Stomach smooth muscle (tissue), 2 donors: ENCODE results near the gene ANO2.

Experiments
- H3K27ac ChIP-seq: one replicate; pipeline ENCODE4 v1.7.0; 2013; ENCODE audit warnings: mild to moderate bottlenecking, low read length, inconsistent platforms
- H3K27me3 ChIP-seq, 2 donors: one replicate each; pipeline ENCODE4 v1.7.0; 2013; ENCODE audit warnings: low read length in 2 of 2; ENCODE audit not compliant: insufficient read depth in 2 of 2, control insufficient read depth in 1 of 2
- H3K36me3 ChIP-seq, 2 donors: one replicate each; pipeline ENCODE4 v1.7.0; 2013; ENCODE audit warnings: low read length in 2 of 2; ENCODE audit not compliant: control insufficient read depth in 2 of 2, insufficient read depth in 2 of 2
- H3K4me1 ChIP-seq: one replicate; pipeline ENCODE4 v1.7.0; 2013; ENCODE audit warnings: low read length; ENCODE audit not compliant: control insufficient read depth, insufficient read depth
- H3K4me3 ChIP-seq, 2 donors: one replicate each; pipeline ENCODE4 v1.7.0; 2013; ENCODE audit warnings: low read length in 2 of 2
- H3K9ac ChIP-seq, 2 donors: one replicate each; pipeline ENCODE4 v1.7.0; 2013; ENCODE audit warnings: low read length in 2 of 2, mild to moderate bottlenecking in 1 of 2
- H3K9me3 ChIP-seq, 2 donors: one replicate each; pipeline ENCODE4 v1.7.0; 2013; ENCODE audit warnings: low read length in 2 of 2; ENCODE audit not compliant: control insufficient read depth in 2 of 2
- donor health status: healthy.
- donor health status: Pancreatic carcinoma.

The ANO2 gene

GRCh38 chr12:5941907-5942306, 3.2 kb downstream of the ANO2 start:
- H3K27ac ChIP-seq: no peak overlapping the region
- H3K4me3 ChIP-seq: no peak overlapping the region
- peaks cover 0 to 4% of the 10 kb centered on the region in 2 donors for H3K9me3 ChIP-seq
- no peaks in the 10 kb centered on the region for H3K36me3 ChIP-seq
- H3K27me3 ChIP-seq: peaks cover 15 to 22% of the 10 kb centered on the region in 2 donors
- H3K4me1 ChIP-seq: peaks cover 9% of the 10 kb centered on the region
- no peak overlapping the region for H3K9ac ChIP-seq

GRCh38 chr12:5927732-5928516, 17.1 kb downstream of the ANO2 start:
- Histone ChIP-seq H3K9me3 (peaks cover 0 to 2% of the 10 kb centered on the region in 2 donors), H3K27me3 (peaks cover 0 to 11% of the 10 kb centered on the region in 2 donors), H3K9ac (no peak overlapping the region), H3K4me1 (no peaks in the 10 kb centered on the region), H3K27ac (no peak overlapping the region), H3K4me3 (no peak overlapping the region), H3K36me3 (no peaks in the 10 kb centered on the region)

GRCh38 chr12:5925646-5926045, 19.4 kb downstream of the ANO2 start:
- no peak overlapping the region for H3K27ac ChIP-seq
- peaks cover 0 to 7% of the 10 kb centered on the region in 2 donors for H3K27me3 ChIP-seq
- H3K4me3 ChIP-seq: no peak overlapping the region
- H3K9ac ChIP-seq: no peak overlapping the region
- no peaks in the 10 kb centered on the region for H3K4me1 ChIP-seq
- no peaks in the 10 kb centered on the region for H3K36me3 ChIP-seq
- H3K9me3 ChIP-seq: peaks cover 0 to 2% of the 10 kb centered on the region in 2 donors

GRCh38 chr12:5924342-5924741, 20.7 kb downstream of the ANO2 start:
- H3K9me3 ChIP-seq: peaks cover 0 to 2% of the 10 kb centered on the region in 2 donors
- no peaks in the 10 kb centered on the region for H3K36me3 ChIP-seq
- H3K4me1 ChIP-seq: no peaks in the 10 kb centered on the region
- H3K27ac ChIP-seq: no peak overlapping the region
- no peak overlapping the region for H3K9ac ChIP-seq
- H3K27me3 ChIP-seq: peaks cover 0 to 6% of the 10 kb centered on the region in 2 donors
- H3K4me3 ChIP-seq: no peak overlapping the region

GRCh38 chr12:5923751-5924150, 21.3 kb downstream of the ANO2 start:
- Histone ChIP-seq H3K27me3 (peaks cover 0 to 6% of the 10 kb centered on the region in 2 donors), H3K9ac (no peak overlapping the region), H3K4me1 (no peaks in the 10 kb centered on the region), H3K27ac (no peak overlapping the region), H3K4me3 (no peak overlapping the region), H3K36me3 (no peaks in the 10 kb centered on the region), H3K9me3 (peaks cover 0 to 2% of the 10 kb centered on the region in 2 donors)

GRCh38 chr12:5923043-5923605, 21.9 kb downstream of the ANO2 start:
- H3K4me3 ChIP-seq: no peak overlapping the region
- peaks cover 0 to 2% of the 10 kb centered on the region in 2 donors for H3K9me3 ChIP-seq
- no peak overlapping the region for H3K9ac ChIP-seq
- peaks cover 0 to 6% of the 10 kb centered on the region in 2 donors for H3K27me3 ChIP-seq
- H3K27ac ChIP-seq: no peak overlapping the region
- H3K36me3 ChIP-seq: no peaks in the 10 kb centered on the region
- H3K4me1 ChIP-seq: no peaks in the 10 kb centered on the region

GRCh38 chr12:5921966-5922899, 22.8 kb downstream of the ANO2 start:
- Histone ChIP-seq H3K4me3 (no peak overlapping the region), H3K9me3 (no peaks in the 10 kb centered on the region), H3K36me3 (no peaks in the 10 kb centered on the region), H3K4me1 (no peaks in the 10 kb centered on the region), H3K27ac (no peak overlapping the region), H3K9ac (no peak overlapping the region), H3K27me3 (peaks cover 0 to 3% of the 10 kb centered on the region in 2 donors)

GRCh38 chr12:5921027-5921909, 23.8 kb downstream of the ANO2 start:
- Histone ChIP-seq H3K9ac (no peak overlapping the region), H3K4me1 (no peaks in the 10 kb centered on the region), H3K27ac (no peak overlapping the region), H3K4me3 (no peak overlapping the region), H3K36me3 (no peaks in the 10 kb centered on the region), H3K27me3 (peaks cover 0 to 3% of the 10 kb centered on the region in 2 donors), H3K9me3 (no peaks in the 10 kb centered on the region)

GRCh38 chr12:5916785-5917290, 28.2 kb downstream of the ANO2 start:
- no peaks in the 10 kb centered on the region for H3K27me3 ChIP-seq
- H3K9ac ChIP-seq: no peak overlapping the region
- H3K27ac ChIP-seq: no peak overlapping the region
- H3K36me3 ChIP-seq: no peaks in the 10 kb centered on the region
- H3K4me1 ChIP-seq: no peaks in the 10 kb centered on the region
- H3K4me3 ChIP-seq: no peak overlapping the region
- no peaks in the 10 kb centered on the region for H3K9me3 ChIP-seq

GRCh38 chr12:5915511-5915910, 29.5 kb downstream of the ANO2 start:
- H3K27me3 ChIP-seq: peaks cover 0 to 3% of the 10 kb centered on the region in 2 donors
- no peak overlapping the region for H3K9ac ChIP-seq
- H3K36me3 ChIP-seq: no peaks in the 10 kb centered on the region
- no peak overlapping the region for H3K4me3 ChIP-seq
- H3K27ac ChIP-seq: no peak overlapping the region
- H3K4me1 ChIP-seq: no peaks in the 10 kb centered on the region
- H3K9me3 ChIP-seq: no peaks in the 10 kb centered on the region
